ENCODE results near the gene RCSD1.

RCSD1 gene

GRCh38 chr1:167693425-167694045, 63.5 kb downstream of the RCSD1 start:
- Histone ChIP-seq H3K36me3 (ENCODE audit: low read depth) (no peaks in the 10 kb centered on the region), H3K27me3 (ENCODE audit: insufficient read depth, poor library complexity, severe bottlenecking) (no peaks in the 10 kb centered on the region), H3K4me3 (ENCODE audit: severe bottlenecking) (no peak overlapping the region), H3K27ac (ENCODE audit: poor library complexity, severe bottlenecking) (no peak overlapping the region), H3K9me3 (ENCODE audit: severe bottlenecking) (no peaks in the 10 kb centered on the region), H3K4me1 (ENCODE audit: insufficient read depth, poor library complexity, severe bottlenecking) (peaks cover 3% of the 10 kb centered on the region)
- no peak for TF ChIP-seq CTCF (IDR thresholded peaks at IDR 0.05; ENCODE audit: poor library complexity, severe bottlenecking)
- DNase-seq (ENCODE audit: low spot score) (no peak), ATAC-seq (ENCODE audit: low read depth) (no peak)

- Histone ChIP-seq H3K27ac (ENCODE audit: poor library complexity, severe bottlenecking) (no peak overlapping the region), H3K9me3 (ENCODE audit: severe bottlenecking) (no peaks in the 10 kb centered on the region), H3K4me3 (ENCODE audit: severe bottlenecking) (no peak overlapping the region), H3K4me1 (ENCODE audit: insufficient read depth, poor library complexity, severe bottlenecking) (no peaks in the 10 kb centered on the region), H3K36me3 (ENCODE audit: low read depth) (no peaks in the 10 kb centered on the region), H3K27me3 (ENCODE audit: insufficient read depth, poor library complexity, severe bottlenecking) (no peaks in the 10 kb centered on the region)
- ATAC-seq (ENCODE audit: low read depth): no peak
- no peak for TF ChIP-seq CTCF (IDR thresholded peaks at IDR 0.05; ENCODE audit: poor library complexity, severe bottlenecking)
- no peak for DNase-seq (ENCODE audit: low spot score)
Measured at GRCh38 chr1:167694691-167695090, 64.7 kb downstream of the RCSD1 start.

GRCh38 chr1:167695147-167695546, 65.1 kb downstream of the RCSD1 start:
- Histone ChIP-seq H3K9me3 (ENCODE audit: severe bottlenecking) (no peaks in the 10 kb centered on the region), H3K36me3 (ENCODE audit: low read depth) (no peaks in the 10 kb centered on the region), H3K27ac (ENCODE audit: poor library complexity, severe bottlenecking) (no peak overlapping the region), H3K27me3 (ENCODE audit: insufficient read depth, poor library complexity, severe bottlenecking) (no peaks in the 10 kb centered on the region), H3K4me3 (ENCODE audit: severe bottlenecking) (no peak overlapping the region), H3K4me1 (ENCODE audit: insufficient read depth, poor library complexity, severe bottlenecking) (no peaks in the 10 kb centered on the region)
- ATAC-seq (ENCODE audit: low read depth) (no peak), DNase-seq (ENCODE audit: low spot score) (no peak)
- TF ChIP-seq CTCF (IDR thresholded peaks at IDR 0.05; ENCODE audit: poor library complexity, severe bottlenecking): no peak

GRCh38 chr1:167695756-167696561, 65.9 kb downstream of the RCSD1 start:
- Histone ChIP-seq H3K4me3 (ENCODE audit: severe bottlenecking) (no peak overlapping the region), H3K27ac (ENCODE audit: poor library complexity, severe bottlenecking) (no peak overlapping the region), H3K27me3 (ENCODE audit: insufficient read depth, poor library complexity, severe bottlenecking) (no peaks in the 10 kb centered on the region), H3K9me3 (ENCODE audit: severe bottlenecking) (no peaks in the 10 kb centered on the region), H3K4me1 (ENCODE audit: insufficient read depth, poor library complexity, severe bottlenecking) (no peaks in the 10 kb centered on the region), H3K36me3 (ENCODE audit: low read depth) (no peaks in the 10 kb centered on the region)
- ATAC-seq (ENCODE audit: low read depth) (no peak), DNase-seq (ENCODE audit: low spot score) (no peak)
- TF ChIP-seq CTCF (IDR thresholded peaks at IDR 0.05; ENCODE audit: poor library complexity, severe bottlenecking): no peak

GRCh38 chr1:167697667-167698141, 67.7 kb downstream of the RCSD1 start:
- ATAC-seq (ENCODE audit: low read depth): no peak
- H3K27ac ChIP-seq (ENCODE audit: poor library complexity, severe bottlenecking): no peak overlapping the region
- no peak for DNase-seq (ENCODE audit: low spot score)
- no peaks in the 10 kb centered on the region for H3K9me3 ChIP-seq (ENCODE audit: severe bottlenecking)
- no peak overlapping the region for H3K4me3 ChIP-seq (ENCODE audit: severe bottlenecking)
- no peaks in the 10 kb centered on the region for H3K4me1 ChIP-seq (ENCODE audit: insufficient read depth, poor library complexity, severe bottlenecking)
- TF ChIP-seq CTCF (IDR thresholded peaks at IDR 0.05; ENCODE audit: poor library complexity, severe bottlenecking): no peak
- H3K27me3 ChIP-seq (ENCODE audit: insufficient read depth, poor library complexity, severe bottlenecking): no peaks in the 10 kb centered on the region
- no peaks in the 10 kb centered on the region for H3K36me3 ChIP-seq (ENCODE audit: low read depth)
